ENCODE measurements around the gene RAD21L1.

RAD21L1 gene

GRCh38 chr20:1225783-1226654 lies at the start of gene RAD21L1:
RAD21L1 (plus strand) TSS chr20:1226044; CDS start chr20:1228454, 2,410 bp downstream.
- peak; percentile 83 for DNase-seq

- no peak for DNase-seq
Observed at GRCh38 chr20:1177680-1178079, 48.2 kb upstream of the RAD21L1 start.

- DNase-seq, result no peak
Observed at GRCh38 chr20:1178103-1178502, 47.7 kb upstream of the RAD21L1 start.

GRCh38 chr20:1178623-1179022 lies 47.2 kb upstream of the RAD21L1 start:
- no peak for DNase-seq

GRCh38 chr20:1180949-1181348 lies 44.9 kb upstream of the RAD21L1 start:
- no peak for DNase-seq

GRCh38 chr20:1182106-1182505 lies 43.7 kb upstream of the RAD21L1 start:
- no peak for DNase-seq

- DNase-seq, result no peak
Observed at GRCh38 chr20:1183153-1183552, 42.7 kb upstream of the RAD21L1 start.

GRCh38 chr20:1184260-1184637 lies 41.6 kb upstream of the RAD21L1 start:
- DNase-seq, result no peak

GRCh38 chr20:1184638-1185315 lies 41.1 kb upstream of the RAD21L1 start, which contains the start of gene TMEM74B:
TMEM74B (minus strand) TSS chr20:1184981; CDS start chr20:1183801, 1,180 bp downstream.
- no peak for DNase-seq

- DNase-seq, result no peak
Observed at GRCh38 chr20:1185316-1185741, 40.5 kb upstream of the RAD21L1 start.

GRCh38 chr20:1185790-1186334 lies 40.0 kb upstream of the RAD21L1 start:
- peak; percentile 64 for DNase-seq

- DNase-seq, result no peak
Observed at GRCh38 chr20:1186367-1186991, 39.4 kb upstream of the RAD21L1 start.

- no peak for DNase-seq
Observed at GRCh38 chr20:1187605-1188171, 38.2 kb upstream of the RAD21L1 start.

GRCh38 chr20:1188347-1188746 lies 37.5 kb upstream of the RAD21L1 start:
- DNase-seq, result no peak

- DNase-seq, result no peak
Observed at GRCh38 chr20:1189827-1190226, 36.0 kb upstream of the RAD21L1 start.

GRCh38 chr20:1190847-1191246 lies 35.0 kb upstream of the RAD21L1 start:
- DNase-seq, result no peak

GRCh38 chr20:1191299-1191698 lies 34.5 kb upstream of the RAD21L1 start:
- DNase-seq, result no peak

- DNase-seq, result no peak
Observed at GRCh38 chr20:1195226-1195625, 30.6 kb upstream of the RAD21L1 start.

- no peak for DNase-seq
Observed at GRCh38 chr20:1196634-1197033, 29.2 kb upstream of the RAD21L1 start.

GRCh38 chr20:1197801-1198200 lies 28.0 kb upstream of the RAD21L1 start:
- no peak for DNase-seq

- no peak for DNase-seq
Observed at GRCh38 chr20:1198751-1199150, 27.1 kb upstream of the RAD21L1 start.

- no peak for DNase-seq
Observed at GRCh38 chr20:1199212-1199873, 26.5 kb upstream of the RAD21L1 start.

Measured in activated CD4-positive, alpha-beta T cell treated with anti-CD3 and anti-CD28 coated beads, Interleukin-2, amount 50 U/mL, for 16 hours (primary cell).